IPS DF 4.7 (cell line): ENCODE data around the gene TBC1D30.

ENCODE experiments used
- DNase-seq: peaks from one replicate; pipeline ENCODE4 v3.0.0-alpha.2; 2013; ENCODE audit warnings: low spot score; ENCODE audit errors: extremely low read depth

The TBC1D30 gene

DNA sequence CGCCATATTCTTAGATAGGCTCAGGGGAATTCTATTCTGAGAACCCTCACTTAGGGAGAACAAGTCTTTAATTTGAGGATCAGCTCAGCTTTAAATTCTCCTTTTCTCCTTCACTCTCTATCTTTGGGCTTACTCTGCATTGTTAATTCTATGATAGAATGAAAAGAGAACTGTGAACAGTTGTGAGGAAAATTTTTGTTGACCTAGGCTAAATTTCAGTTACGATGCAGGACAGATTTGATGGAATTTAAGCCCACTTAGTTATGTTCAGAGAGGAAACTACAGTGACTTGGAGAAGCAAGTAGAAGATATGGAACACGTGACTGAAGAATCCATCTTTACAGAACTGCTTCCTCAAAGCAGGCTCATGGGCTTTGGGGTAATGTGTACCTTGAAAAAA, 82.7 kb downstream of the TBC1D30 start:
- DNase-seq = no peak

DNA sequence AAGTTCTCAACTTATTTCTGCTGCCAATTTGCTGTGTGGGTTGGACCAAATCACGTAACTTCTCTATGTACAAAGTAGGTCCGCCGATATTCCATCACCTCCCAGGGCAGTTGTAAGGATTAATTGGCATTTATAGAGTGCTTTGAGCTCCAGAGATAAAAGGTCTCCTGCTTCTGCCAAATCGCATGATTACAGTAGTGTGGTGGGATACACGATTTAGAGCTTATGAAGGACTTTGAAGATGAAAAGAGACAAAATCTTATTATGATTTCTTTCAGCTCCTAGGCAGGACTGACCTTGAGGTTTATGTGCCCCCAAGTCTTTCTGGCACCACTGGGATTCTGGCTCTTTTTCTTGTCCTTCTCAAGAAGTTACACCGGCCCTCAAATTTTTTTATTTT, 84.7 kb downstream of the TBC1D30 start:
- no peak for DNase-seq

DNA sequence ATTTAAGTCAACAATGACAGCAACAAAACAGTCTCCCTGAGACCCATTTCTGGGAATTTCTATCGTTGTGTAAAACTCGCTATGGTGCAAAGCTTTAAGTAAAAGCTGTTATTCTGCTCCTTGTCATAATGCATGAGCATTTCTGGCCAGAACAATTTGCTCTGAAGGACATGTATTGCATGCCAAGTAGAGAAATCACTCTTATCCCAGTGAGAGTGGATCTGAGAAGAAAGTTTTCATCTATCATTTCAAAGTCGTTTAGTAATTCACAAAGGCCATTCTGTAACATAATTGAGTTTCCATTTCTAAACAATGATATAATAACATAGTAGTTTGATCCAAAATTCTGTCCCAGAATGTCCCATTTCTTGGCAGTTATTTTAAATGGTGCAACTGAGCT, 86.6 kb downstream of the TBC1D30 start:
- DNase-seq = no peak

DNA sequence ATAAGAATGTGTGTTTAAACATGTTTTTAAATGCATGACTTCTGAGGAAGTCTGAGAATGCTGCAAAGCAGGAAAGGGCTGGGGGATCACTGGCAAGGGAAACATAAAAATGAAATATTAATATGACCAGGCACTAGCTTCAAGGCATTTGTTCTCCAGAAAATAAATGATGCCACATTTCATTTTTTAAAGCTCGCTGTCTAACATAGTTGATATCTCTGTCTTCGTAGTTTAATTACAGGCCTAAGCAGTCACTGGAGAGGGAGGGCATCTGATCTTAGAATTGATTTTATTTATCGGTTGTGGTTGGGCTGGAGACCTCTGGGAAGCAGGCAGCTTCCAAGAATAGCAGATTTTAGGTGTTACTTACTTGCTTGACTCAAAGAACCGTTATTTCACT, 87.5 kb downstream of the TBC1D30 start:
- DNase-seq = no peak

- no peak for DNase-seq
Measured at GRCh38 chr12:64912516-64913255, 88.2 kb downstream of the TBC1D30 start.

GRCh38 chr12:64915242-64915641, 90.8 kb downstream of the TBC1D30 start:
- DNase-seq = no peak

DNA sequence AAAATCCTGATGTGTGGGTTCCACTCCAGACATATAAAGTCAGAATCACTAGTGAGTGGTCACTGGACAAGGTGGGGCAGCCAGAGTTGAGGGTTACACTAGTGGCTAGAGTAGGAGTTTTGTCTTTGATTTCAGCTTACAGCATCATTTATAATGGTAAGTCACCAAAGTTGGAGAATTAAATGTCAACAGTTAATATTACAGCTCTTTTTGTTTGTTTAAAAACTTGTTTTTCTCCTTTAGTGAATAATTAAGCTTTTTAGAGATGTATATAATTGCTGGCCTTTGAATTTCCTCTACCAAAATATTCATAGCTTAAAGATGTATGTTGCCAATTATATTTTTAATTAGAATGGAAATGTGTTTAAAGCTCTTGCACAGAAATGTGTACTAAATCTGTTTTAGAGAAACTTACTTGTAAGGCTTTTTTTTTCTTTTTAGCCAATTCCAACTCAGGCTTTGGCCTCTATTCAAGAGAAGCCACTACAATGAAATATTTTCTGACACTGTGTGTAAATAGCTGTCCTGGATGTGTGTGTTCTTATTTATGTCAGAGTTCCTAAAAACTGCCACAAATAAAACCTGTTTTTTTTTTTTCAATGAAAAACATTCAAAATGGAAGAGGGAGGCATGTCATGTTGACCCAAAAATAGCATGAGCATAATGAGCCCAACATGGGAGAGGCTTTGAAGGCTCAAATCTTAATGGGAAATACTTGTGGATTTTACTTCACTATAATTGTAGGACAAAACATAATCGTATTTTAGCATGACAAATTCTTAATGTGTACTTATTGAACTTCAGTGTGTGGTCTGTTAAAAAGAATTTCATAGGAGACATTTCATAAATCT, 92.2 kb downstream of the TBC1D30 start:
- no peak for DNase-seq

DNA sequence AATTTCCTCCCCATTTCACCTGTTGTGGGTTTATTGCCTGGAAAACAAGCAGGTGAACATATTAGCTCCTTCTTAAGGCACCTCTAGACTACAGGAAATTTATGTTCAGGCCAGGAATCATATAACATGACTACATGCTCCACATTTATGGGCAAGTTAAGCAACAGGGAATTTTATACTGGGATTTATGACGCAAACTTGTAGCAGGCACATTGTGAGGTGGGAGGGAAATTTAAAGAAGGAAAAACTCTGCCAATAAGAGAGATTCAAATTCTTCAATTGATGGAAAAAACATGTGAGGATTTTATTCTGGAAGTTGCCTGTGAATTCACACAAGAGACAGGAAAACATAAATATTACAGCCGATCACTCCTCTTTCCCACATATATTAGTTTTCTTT, 93.9 kb downstream of the TBC1D30 start:
- DNase-seq = no peak

- DNase-seq = no peak
Measured at GRCh38 chr12:64918801-64919200, 94.4 kb downstream of the TBC1D30 start.

- no peak for DNase-seq
Measured at GRCh38 chr12:64922853-64923252, 98.4 kb downstream of the TBC1D30 start.

- no peak for DNase-seq
Measured at GRCh38 chr12:64923536-64923935, 99.1 kb downstream of the TBC1D30 start.
